Osteoblast (primary cell): ENCODE data around the gene SESN3. TPM values are rescaled to one million over a fixed set of nuclear protein-coding genes. Genes with fewer than 3 reads are reported as not detected.
"Not testable (repeated sequence)": the region's sequence is repeated elsewhere in the genome, so short reads cannot be mapped to it uniquely, and the experiment has no call there.

Experiments
- DNase-seq: peaks from one replicate; pipeline ENCODE4 v3.0.0; 2011; ENCODE audit warnings: low spot score, mixed read lengths; ENCODE audit not compliant: insufficient read length; ENCODE audit errors: missing footprints
- H2AFZ ChIP-seq: 2 replicates; pipeline ENCODE4 v1.6.0; 2011; ENCODE audit warnings: mild to moderate bottlenecking, low read length
- H3K27ac ChIP-seq: 2 replicates; pipeline ENCODE4 v1.5.1; 2011; ENCODE audit warnings: mild to moderate bottlenecking, low read depth, low read length, moderate library complexity
- H3K27me3 ChIP-seq: 2 replicates; pipeline ENCODE4 v1.6.0; 2012; ENCODE audit warnings: mild to moderate bottlenecking, control low read depth, inconsistent platforms, low read length, moderate library complexity; ENCODE audit not compliant: insufficient read depth
- H3K36me3 ChIP-seq: 2 replicates; pipeline ENCODE4 v1.5.1; 2011; ENCODE audit warnings: mild to moderate bottlenecking, low read length, control low read depth, moderate library complexity; ENCODE audit not compliant: insufficient read depth
- H3K4me1 ChIP-seq: 2 replicates; pipeline ENCODE4 v1.5.1; 2011; ENCODE audit warnings: mild to moderate bottlenecking, low read length, control low read depth, moderate library complexity; ENCODE audit not compliant: insufficient read depth
- H3K4me2 ChIP-seq: 2 replicates; pipeline ENCODE4 v1.6.0; 2011; ENCODE audit warnings: mild to moderate bottlenecking, low read length; ENCODE audit not compliant: insufficient read depth
- H3K4me3 ChIP-seq: fragments of 200-600 bp; sonication (generic); 3 replicates; pipeline ENCODE4 v1.5.1; 2012; ENCODE audit warnings: mild to moderate bottlenecking, low read length, inconsistent platforms; ENCODE audit not compliant: insufficient read depth
- H3K79me2 ChIP-seq: 2 replicates; pipeline ENCODE4 v1.6.0; 2012; ENCODE audit warnings: mild to moderate bottlenecking, low read length, control low read depth, inconsistent platforms; ENCODE audit not compliant: insufficient read depth
- H3K9me3 ChIP-seq: 2 replicates; pipeline ENCODE4 v1.5.1; 2011; ENCODE audit warnings: low read depth, low read length, control low read depth
- H4K20me1 ChIP-seq: 2 replicates; pipeline ENCODE4 v1.6.0; 2012; ENCODE audit warnings: mild to moderate bottlenecking, low read length, control low read depth; ENCODE audit not compliant: insufficient read depth
- total RNA-seq: library from RNA; depleted of rRNA; stranded (reverse); fragments of >200 nt; gene quantifications from 2 replicates; pipeline ENCODE4 v1.2.3, GENCODE V29; 2012
- TF ChIP-seq, protein P1 (sequence below): IDR thresholded peaks from 2 replicates; pipeline ENCODE4 v1.5.1; 2011; ENCODE audit warnings: mild to moderate bottlenecking, low read depth, low read length, moderate library complexity; ENCODE audit errors: extremely low read depth

SESN3 gene
- total RNA-seq, 1 donor: 24.6 TPM

GRCh38 chr11:95228081-95228749 lies 2.8 kb downstream of the SESN3 start:
- TF ChIP-seq, protein P1, sequence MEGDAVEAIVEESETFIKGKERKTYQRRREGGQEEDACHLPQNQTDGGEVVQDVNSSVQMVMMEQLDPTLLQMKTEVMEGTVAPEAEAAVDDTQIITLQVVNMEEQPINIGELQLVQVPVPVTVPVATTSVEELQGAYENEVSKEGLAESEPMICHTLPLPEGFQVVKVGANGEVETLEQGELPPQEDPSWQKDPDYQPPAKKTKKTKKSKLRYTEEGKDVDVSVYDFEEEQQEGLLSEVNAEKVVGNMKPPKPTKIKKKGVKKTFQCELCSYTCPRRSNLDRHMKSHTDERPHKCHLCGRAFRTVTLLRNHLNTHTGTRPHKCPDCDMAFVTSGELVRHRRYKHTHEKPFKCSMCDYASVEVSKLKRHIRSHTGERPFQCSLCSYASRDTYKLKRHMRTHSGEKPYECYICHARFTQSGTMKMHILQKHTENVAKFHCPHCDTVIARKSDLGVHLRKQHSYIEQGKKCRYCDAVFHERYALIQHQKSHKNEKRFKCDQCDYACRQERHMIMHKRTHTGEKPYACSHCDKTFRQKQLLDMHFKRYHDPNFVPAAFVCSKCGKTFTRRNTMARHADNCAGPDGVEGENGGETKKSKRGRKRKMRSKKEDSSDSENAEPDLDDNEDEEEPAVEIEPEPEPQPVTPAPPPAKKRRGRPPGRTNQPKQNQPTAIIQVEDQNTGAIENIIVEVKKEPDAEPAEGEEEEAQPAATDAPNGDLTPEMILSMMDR: no peak

DNA sequence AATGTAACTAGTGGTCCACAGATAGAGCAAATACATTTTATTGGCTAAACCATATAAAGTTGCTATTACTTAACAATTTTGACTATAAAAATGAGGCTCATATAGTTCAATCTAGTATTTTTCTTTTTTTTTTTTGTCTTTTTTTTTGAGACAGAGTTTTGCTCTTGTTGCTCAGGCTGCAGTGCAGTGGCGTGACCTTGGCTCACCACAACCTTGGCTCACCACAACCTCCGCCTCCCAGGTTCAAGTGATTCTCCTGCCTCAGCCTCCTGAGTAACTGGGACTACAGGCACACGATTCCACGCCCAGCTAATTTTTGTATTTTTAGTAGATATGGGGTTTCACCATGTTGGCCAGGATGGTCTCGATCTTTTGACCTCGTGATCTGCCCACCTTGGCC lies 3.9 kb downstream of the SESN3 start:
- not testable (repeated sequence) for H3K36me3 ChIP-seq, H4K20me1 ChIP-seq, H3K4me2 ChIP-seq, H3K27ac ChIP-seq, H3K79me2 ChIP-seq, H3K27me3 ChIP-seq, H2AFZ ChIP-seq, H3K9me3 ChIP-seq, DNase-seq, H3K4me3 ChIP-seq
- peaks cover 23% of the 10 kb centered on the region for H3K4me1 ChIP-seq

More at GRCh38 chr11:95228081-95228749, 2.8 kb downstream of the SESN3 start:
- peak; percentile 73 for DNase-seq
- no peaks in the 10 kb centered on the region for H3K36me3 ChIP-seq
- H3K79me2 ChIP-seq: no peaks in the 10 kb centered on the region
- H2AFZ ChIP-seq: no peak overlapping the region
- H3K27ac ChIP-seq: no peak overlapping the region
- peak overlapping the region; percentile 94 for H3K4me2 ChIP-seq
- no peaks in the 10 kb centered on the region for H3K9me3 ChIP-seq
- H3K4me3 ChIP-seq: peak overlapping the region; percentile 15
- no peaks in the 10 kb centered on the region for H3K27me3 ChIP-seq
- no peaks in the 10 kb centered on the region for H4K20me1 ChIP-seq
- H3K4me1 ChIP-seq: peaks cover 30% of the 10 kb centered on the region

GRCh38 chr11:95222817-95223216 lies 8.2 kb downstream of the SESN3 start:
- Histone ChIP-seq H3K27ac (no peak overlapping the region), H3K4me1 (peaks cover 1% of the 10 kb centered on the region), H3K79me2 (no peaks in the 10 kb centered on the region), H2AFZ (no peak overlapping the region), H3K9me3 (no peaks in the 10 kb centered on the region), H4K20me1 (no peaks in the 10 kb centered on the region), H3K27me3 (no peaks in the 10 kb centered on the region), H3K4me3 (no peak overlapping the region), H3K4me2 (no peak overlapping the region), H3K36me3 (no peaks in the 10 kb centered on the region)
- DNase-seq: no peak
- TF ChIP-seq, protein P1: no peak

- Histone ChIP-seq H4K20me1 (no peaks in the 10 kb centered on the region), H3K36me3 (no peaks in the 10 kb centered on the region), H3K9me3 (no peaks in the 10 kb centered on the region), H2AFZ (no peak overlapping the region), H3K4me2 (no peak overlapping the region), H3K4me1 (no peaks in the 10 kb centered on the region), H3K27ac (no peak overlapping the region), H3K4me3 (no peak overlapping the region), H3K79me2 (no peaks in the 10 kb centered on the region), H3K27me3 (no peaks in the 10 kb centered on the region)
- TF ChIP-seq, protein P1: no peak
- no peak for DNase-seq
Measured at GRCh38 chr11:95219599-95219998, 11.4 kb downstream of the SESN3 start.
